ENCODE results near the gene FGF2.

The FGF2 gene

GRCh38 chr4:122889726-122890125 is 63.1 kb downstream of the FGF2 start:
- DNase-seq (ENCODE audit: extremely low read depth, low read depth): no peak
- no peak for TF ChIP-seq CTCF (IDR thresholded peaks at IDR 0.05; ENCODE audit: low read depth, low read length, missing control alignments)
- H3K4me3 ChIP-seq (replicated peaks; ENCODE audit: low read depth, low read length): no peak overlapping the region

- no peak for DNase-seq (ENCODE audit: extremely low read depth, low read depth)
- no peak for TF ChIP-seq CTCF (IDR thresholded peaks at IDR 0.05; ENCODE audit: low read depth, low read length, missing control alignments)
- no peak overlapping the region for H3K4me3 ChIP-seq (replicated peaks; ENCODE audit: low read depth, low read length)
Measured at GRCh38 chr4:122890147-122890795, 63.6 kb downstream of the FGF2 start.

GRCh38 chr4:122894827-122895226 is 68.2 kb downstream of the FGF2 start:
- TF ChIP-seq CTCF (IDR thresholded peaks at IDR 0.05; ENCODE audit: low read depth, low read length, missing control alignments): no peak
- no peak for DNase-seq (ENCODE audit: extremely low read depth, low read depth)
- no peak overlapping the region for H3K4me3 ChIP-seq (replicated peaks; ENCODE audit: low read depth, low read length)

GRCh38 chr4:122895336-122895995 is 68.8 kb downstream of the FGF2 start:
- no peak for TF ChIP-seq CTCF (IDR thresholded peaks at IDR 0.05; ENCODE audit: low read depth, low read length, missing control alignments)
- DNase-seq (ENCODE audit: extremely low read depth, low read depth): no peak
- no peak overlapping the region for H3K4me3 ChIP-seq (replicated peaks; ENCODE audit: low read depth, low read length)

GRCh38 chr4:122896270-122896669 is 69.6 kb downstream of the FGF2 start:
- no peak for TF ChIP-seq CTCF (IDR thresholded peaks at IDR 0.05; ENCODE audit: low read depth, low read length, missing control alignments)
- no peak for DNase-seq (ENCODE audit: extremely low read depth, low read depth)
- H3K4me3 ChIP-seq (replicated peaks; ENCODE audit: low read depth, low read length): no peak overlapping the region

GRCh38 chr4:122898370-122899150 is 71.9 kb downstream of the FGF2 start:
- H3K4me3 ChIP-seq (replicated peaks; ENCODE audit: low read depth, low read length): no peak overlapping the region
- peak; percentile 77 for DNase-seq (ENCODE audit: extremely low read depth, low read depth)
- no peak for TF ChIP-seq CTCF (IDR thresholded peaks at IDR 0.05; ENCODE audit: low read depth, low read length, missing control alignments)

All from HFF-Myc (cell line).